Activated naive CD4-positive, alpha-beta T cell treated with anti-CD3 and anti-CD28 coated beads, Interleukin-2, amount 50 U/mL, for 16 hours (primary cell): ENCODE data around the gene ZPBP2.
"Not testable (repeated sequence)": the region's sequence is repeated elsewhere in the genome, so short reads cannot be mapped to it uniquely, and the experiment has no call there.

Experiments used
- DNase-seq: peaks from one replicate; pipeline ENCODE4 v3.0.0-alpha.2; 2020

ZPBP2 gene, protein sequence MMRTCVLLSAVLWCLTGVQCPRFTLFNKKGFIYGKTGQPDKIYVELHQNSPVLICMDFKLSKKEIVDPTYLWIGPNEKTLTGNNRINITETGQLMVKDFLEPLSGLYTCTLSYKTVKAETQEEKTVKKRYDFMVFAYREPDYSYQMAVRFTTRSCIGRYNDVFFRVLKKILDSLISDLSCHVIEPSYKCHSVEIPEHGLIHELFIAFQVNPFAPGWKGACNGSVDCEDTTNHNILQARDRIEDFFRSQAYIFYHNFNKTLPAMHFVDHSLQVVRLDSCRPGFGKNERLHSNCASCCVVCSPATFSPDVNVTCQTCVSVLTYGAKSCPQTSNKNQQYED

DNA sequence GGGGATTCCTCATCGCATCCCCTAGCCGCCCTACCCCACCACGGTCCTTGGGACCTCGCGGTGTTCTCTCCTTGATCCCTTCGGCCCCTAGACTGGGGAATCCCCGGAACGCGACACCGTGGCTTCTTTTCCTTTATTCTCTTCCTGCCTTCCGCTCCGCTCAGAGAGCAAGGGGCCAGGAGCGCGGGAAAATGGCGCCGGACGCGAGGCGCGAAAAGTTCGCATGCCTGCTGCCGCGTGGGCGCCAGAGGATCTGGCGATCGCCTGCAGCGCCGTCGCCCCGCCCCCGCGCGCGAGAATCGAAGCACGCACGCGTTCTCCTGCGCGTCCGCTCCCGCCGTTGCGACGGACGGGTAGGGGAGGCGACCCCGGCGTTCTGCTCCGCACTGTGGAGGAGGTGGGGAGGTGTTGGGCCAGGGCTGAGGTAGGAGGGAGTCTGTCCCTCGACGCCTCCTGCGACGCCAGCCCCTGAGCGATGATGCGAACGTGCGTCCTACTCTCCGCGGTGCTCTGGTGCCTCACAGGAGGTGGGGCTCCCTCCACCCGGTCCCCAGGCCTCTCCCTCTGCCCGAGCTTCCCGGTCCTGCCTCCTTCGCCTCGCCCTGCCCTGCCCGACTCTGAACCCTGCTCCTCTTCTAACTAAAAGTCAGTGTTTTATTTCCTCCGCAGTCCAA is at the start of gene ZPBP2:
Gene ZPBP2, plus strand, starts transcription at position 323 of the 674 bp plus-strand sequence. Its CDS starts 153 bp downstream, at position 476.
- peak; percentile 55 for DNase-seq

DNA sequence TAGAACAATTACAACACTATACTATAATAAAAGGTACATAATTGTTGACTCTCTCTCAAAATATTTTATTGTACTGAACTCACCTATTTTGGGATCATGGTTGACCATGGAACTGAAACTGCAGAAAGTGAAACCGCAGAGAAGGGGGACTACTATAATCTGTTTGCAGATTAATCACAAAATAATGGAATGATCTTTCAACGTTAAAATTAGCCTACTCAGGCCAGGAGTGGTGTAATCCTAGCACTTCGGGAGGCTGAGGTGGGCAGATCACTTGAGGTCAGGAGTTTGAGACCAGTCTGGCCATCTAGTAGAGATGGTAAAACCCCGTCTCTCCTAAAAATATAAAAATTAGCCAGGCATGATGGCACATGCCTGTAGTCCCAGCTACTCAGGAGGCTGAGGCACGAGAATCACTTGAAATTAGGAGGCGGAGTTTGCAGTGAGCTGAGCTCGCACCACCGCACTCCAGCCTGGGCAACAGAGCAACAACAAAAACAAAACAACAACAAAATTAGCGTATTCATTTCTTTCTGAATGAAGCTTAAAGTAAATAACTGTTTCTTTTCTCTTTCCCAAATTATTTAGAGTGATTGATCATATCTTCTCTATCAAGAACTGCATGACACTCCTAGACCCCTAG is 49.5 kb upstream of the ZPBP2 start:
- DNase-seq, result no peak

DNA sequence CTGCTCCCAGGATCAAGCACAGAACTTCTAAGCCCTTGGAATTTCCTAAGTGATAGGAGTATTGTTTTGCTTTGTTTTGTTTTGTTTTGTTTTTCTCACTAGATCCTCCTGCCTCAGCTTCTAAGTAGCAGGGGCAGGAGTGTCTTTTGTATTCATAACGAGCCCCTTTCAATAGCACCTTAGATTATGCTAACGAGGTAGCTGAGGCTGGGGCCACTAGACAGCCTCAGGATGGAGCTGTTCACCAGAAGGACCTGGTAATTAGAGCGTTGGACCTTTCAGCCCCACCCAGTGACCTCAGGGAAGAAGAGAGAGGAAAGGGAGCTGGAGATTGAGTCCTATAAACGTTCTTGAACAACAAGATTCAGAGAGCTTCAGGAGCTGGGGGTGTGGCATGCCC is 47.5 kb upstream of the ZPBP2 start:
- no peak for DNase-seq

DNA sequence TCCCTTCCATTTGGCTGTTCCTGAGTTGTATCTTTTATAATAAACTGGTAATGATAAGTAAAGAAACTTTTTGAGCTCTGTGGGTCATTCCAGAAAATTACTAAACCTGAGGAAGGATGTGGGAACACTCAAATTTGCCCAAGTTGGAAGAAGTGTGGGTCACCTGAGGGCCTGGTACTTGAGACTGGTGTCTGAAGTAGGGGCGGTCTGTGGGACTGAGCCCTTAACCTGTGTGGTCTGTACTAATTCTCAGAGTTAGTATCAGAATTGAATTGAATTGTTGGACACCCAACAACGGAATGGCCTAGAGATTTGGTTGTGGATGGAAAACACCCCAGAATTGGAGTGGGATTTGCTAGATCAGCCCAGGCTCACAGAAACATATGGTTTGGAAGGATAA is 47.0 kb upstream of the ZPBP2 start:
- no peak for DNase-seq

DNA sequence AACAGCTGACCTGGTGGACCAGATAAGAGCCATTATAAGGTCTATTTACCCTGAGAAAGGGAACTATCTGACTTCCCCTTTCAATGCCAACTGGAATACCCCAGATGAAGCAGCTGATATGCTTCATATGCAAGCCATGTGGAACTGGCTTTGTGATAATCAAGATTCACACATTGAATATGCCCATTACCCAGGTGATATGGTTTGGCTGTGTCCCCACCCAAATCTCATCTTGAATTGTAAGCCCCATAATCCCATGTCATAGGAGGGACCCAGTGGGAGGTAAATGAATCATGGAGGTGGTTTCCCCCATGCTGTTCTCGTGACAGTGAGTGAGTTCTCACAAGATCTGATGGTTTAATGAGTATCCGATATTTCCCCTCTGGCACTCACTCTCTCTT is 46.0 kb upstream of the ZPBP2 start:
- DNase-seq, result peak; percentile 33

DNA sequence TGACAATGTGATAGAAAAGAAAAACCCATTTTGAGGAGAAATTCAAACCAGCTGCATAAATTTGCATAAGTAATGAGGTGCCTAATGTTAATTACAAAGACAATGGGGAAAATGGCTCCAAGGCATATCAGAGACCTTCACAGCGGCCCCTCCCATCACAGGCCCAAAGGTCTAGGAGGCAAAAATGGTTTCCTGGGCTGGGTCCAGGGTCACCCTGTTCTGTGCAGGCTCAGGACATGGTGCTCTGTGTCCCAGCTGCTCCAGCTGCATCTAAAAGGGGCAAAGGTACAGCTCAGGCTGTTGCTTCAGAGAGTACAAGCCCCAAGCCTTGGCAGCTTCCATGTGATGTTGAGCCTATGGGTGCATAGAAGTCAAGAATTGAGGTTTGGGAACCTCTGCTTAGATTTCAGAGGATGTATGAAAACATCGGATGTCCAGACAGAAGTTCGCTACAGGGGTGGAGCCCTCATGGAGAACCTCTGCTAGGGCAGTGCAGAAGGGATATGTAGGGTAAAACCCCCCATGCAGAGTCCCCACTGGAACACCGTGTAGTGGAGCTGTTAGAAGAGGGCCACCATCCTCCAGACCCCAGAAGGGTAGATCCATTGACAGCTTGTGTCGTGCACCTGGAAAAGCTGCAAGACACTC is 44.5 kb upstream of the ZPBP2 start:
- no peak for DNase-seq

DNA sequence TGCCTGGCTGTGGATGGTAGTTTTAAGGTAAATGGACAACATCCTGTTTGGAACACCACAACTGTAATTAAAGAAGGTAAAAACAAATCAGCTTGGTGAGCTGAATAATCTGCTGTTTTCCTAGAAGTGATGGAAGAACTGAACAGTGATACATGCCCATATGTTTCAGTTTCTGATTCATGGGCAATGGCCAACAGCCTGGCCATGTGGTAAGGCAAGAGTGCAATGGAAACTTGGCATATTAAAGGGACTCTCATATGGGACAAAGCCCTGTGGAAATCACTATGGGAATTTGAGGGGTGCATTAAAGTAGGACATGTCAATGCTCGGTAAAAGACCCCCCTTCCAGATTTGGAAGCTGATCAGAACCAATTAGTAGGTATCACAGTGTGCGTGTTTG is 41.7 kb upstream of the ZPBP2 start:
- no peak for DNase-seq

DNA sequence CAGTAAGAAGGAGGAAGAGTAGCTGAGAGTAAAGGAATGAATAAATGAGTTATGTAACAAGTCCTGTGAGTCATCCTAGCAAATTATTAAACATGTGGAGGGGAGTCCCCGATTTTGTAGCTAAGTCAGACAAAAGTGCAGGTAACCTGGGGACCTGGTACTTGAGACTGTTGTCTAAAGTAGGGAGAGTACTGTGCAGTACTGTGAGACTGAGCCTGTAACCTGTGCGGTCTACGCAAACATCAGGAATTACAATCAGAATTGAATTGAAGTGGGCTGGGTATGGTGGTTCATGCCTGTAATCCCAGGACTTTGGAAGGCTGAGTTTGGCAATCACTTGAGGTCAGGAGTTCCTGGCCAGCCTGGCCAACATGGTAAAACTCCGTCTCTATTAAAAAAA is 39.6 kb upstream of the ZPBP2 start:
- DNase-seq, result no peak

DNA sequence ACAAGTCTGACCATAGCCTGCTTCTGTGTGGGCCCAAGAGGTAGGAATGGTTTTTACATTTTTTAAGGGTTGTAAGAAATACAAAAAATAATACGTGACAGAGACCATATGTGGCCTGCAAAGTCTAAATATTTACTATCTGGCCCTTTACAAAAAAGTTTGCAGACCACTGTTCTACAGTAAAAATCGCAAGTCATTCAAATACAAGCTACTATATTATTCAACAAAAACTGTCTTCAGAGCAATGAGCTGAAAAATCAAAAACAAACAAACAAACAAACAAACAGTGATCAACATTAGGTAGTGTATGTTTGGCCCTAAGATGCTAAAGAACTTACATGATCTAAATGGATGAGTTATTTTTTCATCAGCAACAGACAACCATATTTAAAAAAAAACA is 36.4 kb upstream of the ZPBP2 start:
- DNase-seq, result no peak

DNA sequence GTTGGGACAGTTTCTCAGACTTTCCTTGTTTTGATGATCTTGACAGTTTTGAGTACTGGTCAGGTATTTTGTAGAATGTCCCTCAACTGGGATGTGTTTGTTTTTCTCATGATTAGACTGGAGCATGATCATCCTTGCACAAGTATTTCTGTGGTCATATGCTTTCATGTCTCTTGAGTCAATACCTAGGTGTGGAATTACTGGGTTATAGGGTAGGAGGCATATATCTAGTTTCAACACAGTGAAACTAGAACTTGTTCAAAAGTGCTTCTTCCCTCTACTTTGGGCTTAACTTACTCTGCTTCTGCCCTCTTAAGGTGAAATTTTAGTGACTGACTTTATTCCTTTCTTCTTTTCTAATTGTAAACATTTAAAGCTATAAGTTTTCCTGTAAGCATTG is 34.0 kb upstream of the ZPBP2 start:
- DNase-seq, result no peak

DNA sequence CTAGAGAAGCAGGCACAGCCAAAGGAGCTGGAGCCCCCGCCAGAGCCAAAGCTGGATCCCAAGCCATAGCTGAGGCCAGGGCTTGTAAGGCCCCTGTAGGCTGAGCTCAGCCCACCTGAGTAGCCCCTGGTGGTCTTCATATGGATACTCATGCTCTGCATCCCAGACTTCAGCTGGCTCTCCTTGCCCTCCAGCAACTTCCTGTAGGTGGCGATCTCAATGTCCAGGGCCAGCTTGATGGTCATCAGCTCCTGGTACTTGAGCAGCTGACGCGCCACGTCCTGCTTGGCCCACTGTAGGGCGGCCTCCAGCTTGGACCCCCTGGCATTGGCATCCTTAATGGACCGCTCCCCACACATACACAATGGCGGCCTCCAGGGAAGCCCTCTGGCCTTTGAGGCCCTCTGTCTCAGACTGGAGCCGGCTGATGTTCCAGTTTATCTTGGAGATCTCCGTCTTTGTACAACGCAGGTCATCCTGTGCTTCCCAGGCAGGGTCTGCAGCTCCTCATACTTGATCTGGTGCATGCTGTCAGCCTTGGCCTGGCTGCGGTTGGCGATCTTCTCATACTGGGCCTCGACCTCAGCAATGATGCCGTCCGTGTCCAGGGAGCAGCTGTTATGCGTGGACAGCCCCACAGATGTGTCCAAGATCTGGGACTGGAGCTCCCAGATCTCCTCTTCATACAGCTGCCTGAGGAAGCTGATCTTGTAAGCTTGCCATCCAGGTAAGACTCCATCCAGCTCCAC is 32.8 kb upstream of the ZPBP2 start:
- DNase-seq, result no peak

DNA sequence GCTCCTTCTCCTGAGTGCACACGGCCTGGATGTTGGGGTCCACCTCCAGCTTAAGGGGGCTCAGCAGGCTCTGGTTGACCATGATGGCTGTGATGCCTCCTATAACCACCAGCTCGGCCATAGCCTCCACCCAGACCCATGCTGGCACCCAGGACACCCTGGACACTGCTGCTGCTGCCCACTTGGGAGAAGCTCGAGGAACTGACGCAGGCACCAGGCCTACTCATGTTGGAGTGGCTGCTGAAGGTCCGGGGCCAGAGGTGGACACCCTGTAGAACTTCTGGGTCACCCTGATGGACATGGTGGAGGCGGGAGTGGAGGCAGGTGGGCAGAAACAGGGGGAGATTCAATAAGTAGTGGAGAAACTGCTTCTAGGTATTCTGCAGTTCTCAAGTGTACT is 31.9 kb upstream of the ZPBP2 start:
- DNase-seq, result no peak

DNA sequence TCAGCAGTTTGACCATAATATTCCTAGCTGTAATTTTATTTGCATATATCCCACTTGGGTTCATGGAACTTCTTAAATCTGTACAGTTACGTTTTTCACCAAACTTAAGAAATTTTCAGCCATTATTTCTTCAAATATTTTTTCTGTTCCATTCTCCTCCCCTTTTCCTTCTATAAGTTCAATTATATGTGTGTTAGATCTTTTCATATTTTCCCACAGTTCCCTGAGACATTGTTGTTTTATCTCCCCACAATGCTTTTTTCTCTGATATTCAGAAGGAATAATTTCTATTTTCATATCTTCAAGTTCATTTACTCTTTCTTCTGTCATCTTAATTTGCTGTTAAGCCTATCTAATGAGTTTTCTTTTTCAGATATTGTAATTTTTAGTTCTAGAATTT is 29.9 kb upstream of the ZPBP2 start:
- DNase-seq, result no peak

DNA sequence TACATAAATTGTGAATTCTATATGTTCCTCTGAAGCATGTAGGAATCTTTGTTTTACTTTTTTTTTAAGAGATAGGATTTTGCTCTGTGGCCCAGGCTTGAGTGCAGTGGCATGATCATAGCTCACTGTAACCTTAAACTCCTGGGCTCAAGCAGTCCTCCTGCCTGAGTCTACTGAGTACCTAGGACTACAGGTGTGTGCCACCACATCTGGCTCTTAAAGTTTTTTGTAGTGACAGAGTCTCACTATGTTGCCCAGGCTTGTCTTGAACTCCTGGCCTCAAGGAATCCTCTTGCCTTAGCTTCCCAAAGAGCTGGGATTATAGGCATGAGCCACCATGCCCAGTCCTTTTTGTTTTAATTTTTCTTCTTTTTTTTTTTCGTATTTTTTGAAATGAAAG is 29.2 kb upstream of the ZPBP2 start:
- no peak for DNase-seq

DNA sequence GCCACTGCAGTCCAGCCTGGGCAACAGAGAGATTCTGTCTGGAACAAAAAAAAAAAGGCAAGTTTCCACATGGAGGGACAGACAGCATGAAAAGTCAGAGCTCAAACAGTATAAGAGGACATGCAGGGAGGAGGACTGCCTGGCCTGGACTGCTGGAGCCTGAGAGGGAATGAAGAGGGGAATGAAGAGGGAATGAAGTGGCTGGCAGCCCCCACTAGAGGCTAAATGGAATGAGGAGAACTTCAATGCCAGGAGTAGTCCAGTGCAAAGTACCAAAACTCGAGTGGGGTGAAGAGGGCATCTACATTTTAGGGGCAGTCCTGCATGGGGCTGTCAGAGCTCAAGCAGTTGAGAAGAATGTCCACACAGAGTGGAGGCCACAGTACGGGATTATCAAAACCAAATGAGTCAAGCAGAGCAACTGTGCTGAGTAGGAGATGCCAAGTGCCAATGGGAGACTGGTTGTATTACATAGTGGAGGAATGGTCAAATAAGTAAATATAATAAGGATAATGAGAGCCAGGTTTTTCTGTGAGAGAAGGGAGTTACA is 26.8 kb upstream of the ZPBP2 start:
- DNase-seq, result no peak

DNA sequence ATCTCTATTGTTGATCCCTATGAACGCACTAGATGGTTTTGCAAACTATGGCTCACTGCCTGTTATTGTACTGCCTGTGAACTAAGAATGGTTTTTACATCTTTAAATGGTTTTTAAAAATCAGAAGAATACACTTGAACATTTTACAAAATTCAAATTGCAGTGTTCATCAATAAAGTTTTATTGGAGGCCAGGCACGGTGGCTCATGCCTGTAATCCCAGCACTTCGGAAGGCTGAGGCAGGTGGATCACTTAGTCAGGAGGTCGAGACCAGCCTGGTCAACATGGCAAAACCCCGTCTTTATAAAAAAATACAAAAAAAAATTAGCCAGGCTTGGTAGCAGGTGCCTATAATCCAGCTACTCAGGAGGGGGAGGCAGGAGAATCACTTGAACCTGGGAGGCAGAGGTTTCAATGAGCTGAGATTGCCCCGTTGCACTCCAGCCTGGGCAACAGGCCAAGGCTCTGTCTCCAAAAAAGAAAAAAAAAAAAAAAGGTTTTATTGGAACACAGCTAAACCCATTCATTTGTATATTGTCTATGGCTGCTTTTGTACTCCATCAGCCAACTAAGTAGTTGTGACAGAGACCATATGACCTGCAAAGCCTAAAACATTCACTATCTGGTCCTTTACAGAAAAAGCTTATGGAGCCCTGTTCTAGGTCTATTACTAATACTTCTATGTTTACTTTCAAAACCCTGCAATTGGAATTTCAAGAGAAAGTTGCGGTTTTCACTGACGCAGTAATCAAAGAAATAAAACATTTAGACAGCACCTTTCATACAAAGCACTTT is 22.8 kb upstream of the ZPBP2 start:
- DNase-seq, result no peak

DNA sequence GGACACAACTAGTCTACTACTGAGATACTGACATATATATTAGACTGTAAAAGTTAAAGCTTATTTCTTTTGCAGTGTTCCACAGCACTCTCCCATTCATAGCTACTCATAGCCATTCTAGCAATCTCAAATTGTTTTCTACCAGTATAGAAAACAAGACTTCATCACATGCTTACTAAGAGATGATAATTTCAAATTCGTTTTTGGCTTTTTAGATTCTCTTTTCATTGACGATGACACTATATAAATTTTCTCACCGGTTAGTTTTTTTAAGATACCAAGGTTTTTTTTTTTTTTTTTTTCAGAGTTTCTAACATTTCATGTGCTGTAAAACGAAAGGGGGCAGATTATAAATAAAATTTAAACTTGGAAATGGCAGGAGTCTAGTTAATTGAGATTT is 21.8 kb upstream of the ZPBP2 start:
- DNase-seq, result no peak

DNA sequence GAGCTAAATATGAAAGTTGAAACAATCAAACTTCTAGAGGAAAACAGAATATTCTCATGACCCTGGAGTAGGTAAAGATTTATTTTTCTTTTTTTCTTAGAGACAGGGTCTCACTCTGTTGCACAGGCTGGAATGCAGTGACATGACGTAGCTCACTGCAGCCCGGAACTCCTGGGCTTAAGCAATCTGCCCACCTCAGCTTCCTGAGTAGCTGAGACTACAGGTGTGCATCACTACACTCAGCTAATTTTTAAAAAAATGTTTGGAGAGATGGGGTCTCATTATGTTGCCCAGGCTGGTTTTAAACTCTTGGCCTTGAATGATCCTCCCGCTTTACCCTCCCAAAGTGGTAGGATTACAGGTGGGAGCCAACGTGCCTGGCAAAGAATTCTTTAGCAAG is 19.4 kb upstream of the ZPBP2 start:
- no peak for DNase-seq

DNA sequence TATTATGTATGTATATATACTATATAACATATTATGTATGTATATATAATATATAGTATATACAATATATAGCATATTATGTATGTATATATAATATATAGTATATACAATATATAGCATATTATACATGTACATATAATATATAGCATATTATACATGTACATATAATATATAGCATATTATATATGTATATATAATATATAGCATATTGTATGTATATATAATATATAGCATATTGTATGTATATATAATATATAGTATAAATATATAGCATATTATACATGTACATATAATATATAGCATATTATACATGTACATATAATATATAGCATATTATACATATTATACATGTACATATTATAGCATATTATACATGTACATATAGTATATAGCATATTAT is 17.8 kb upstream of the ZPBP2 start:
- DNase-seq, result not testable (repeated sequence)

DNA sequence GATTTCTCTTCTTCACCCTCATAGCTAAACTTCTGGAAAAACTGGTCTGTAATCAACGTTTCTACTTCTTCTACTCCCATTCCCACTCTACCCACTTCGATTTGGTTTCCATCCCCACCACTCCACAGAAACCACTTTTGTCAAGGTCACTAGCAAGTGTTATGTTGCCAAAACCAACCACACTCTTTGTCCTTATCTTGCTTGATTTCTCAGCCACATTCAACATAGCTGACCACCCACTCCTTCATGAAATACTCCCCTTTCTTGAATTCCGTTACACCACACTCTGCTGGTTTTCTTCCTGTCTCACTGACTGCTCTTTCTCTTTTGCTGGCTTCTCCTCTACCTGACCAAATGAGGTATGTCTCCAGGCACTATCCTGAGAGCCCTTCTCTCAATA is 15.8 kb upstream of the ZPBP2 start:
- no peak for DNase-seq

DNA sequence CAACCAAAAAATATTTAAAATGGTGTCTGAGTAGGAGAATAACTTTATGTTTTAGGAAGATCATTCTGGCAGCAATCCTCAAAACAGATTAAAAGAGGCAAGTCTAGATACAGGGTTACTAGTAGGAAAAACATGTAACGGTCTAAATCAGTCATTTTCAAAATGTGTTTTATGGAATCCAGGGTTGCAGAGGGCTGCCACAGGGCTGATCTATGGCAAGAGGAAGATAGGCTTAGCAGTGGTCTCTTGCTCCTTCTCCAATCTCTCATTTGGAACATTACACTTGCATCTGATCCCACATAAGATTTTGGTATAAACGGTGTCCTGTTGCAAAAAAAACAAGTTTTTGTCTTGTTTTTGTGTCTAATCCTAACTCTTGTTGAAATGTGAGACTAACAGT is 13.1 kb upstream of the ZPBP2 start:
- DNase-seq, result no peak
